Cardiac septum (tissue), 1 donor: ENCODE data around the gene XYLT2. TPM values are rescaled to one million over a fixed set of nuclear protein-coding genes. Genes with fewer than 3 reads are reported as not detected.

Experiments used
- DNase-seq: peaks from one replicate; pipeline ENCODE4 v3.0.0-alpha.2; 2020; ENCODE audit warnings: low spot score
- intact Hi-C: fragments of 100-400 bp; cut with DNase I; formaldehyde crosslinking; loops from one replicate; pipeline ENCODE4 v1.14.0; 2022
- total RNA-seq: library from RNA; stranded (reverse); fragmentation: NEBNext Ultra II Directional; extraction: Animal tissue kit (Norgen Biotek cat#: 25700); gene quantifications from one replicate; pipeline ENCODE4 v1.2.1, GENCODE V29; 2021
- donor health status: DM: no; HTN: no; CAD: no.

XYLT2 gene
- total RNA-seq, 1 donor from 2014 or later: 10.8 TPM

GRCh38 chr17:50359998-50360461, 14.1 kb downstream of the XYLT2 start:
- peak; percentile 66 for DNase-seq
- intact Hi-C loops: no loop called here

- peak; percentile 50 for DNase-seq
- intact Hi-C loops: no loop called here
These were observed 14.7 kb downstream of the XYLT2 start for GRCh38 chr17:50360486-50361115.

- peak; percentile 77 for DNase-seq
- intact Hi-C loops: no loop called here
These were observed 15.9 kb downstream of the XYLT2 start for GRCh38 chr17:50361561-50362480.

- intact Hi-C loops: no loop called here
- peak; percentile 7 for DNase-seq
These were observed 16.7 kb downstream of the XYLT2 start for GRCh38 chr17:50362661-50363060.

GRCh38 chr17:50363217-50364060, 17.5 kb downstream of the XYLT2 start:
- intact Hi-C loops: no loop called here

GRCh38 chr17:50364061-50364458, 18.1 kb downstream of the XYLT2 start:
- no peak for DNase-seq
- intact Hi-C loops: no loop called here

More at GRCh38 chr17:50363217-50364060, 17.5 kb downstream of the XYLT2 start:
- peak; percentile 19 for DNase-seq

GRCh38 chr17:50364715-50365114, 18.8 kb downstream of the XYLT2 start:
- DNase-seq: no peak
- intact Hi-C loops: no loop called here

- no peak for DNase-seq
- intact Hi-C loops: no loop called here
These were observed 19.2 kb downstream of the XYLT2 start for GRCh38 chr17:50365165-50365564.

- intact Hi-C loops: no loop called here
These were observed 19.9 kb downstream of the XYLT2 start for GRCh38 chr17:50365649-50366393.

GRCh38 chr17:50367401-50367800, 21.5 kb downstream of the XYLT2 start:
- DNase-seq: no peak
- intact Hi-C loops: no loop called here

More at GRCh38 chr17:50365649-50366393, 19.9 kb downstream of the XYLT2 start:
- DNase-seq: no peak

GRCh38 chr17:50370052-50370451, 24.1 kb downstream of the XYLT2 start:
- DNase-seq: no peak
- intact Hi-C loops: no loop called here

GRCh38 chr17:50371526-50371925, 25.6 kb downstream of the XYLT2 start:
- intact Hi-C loops: no loop called here
- DNase-seq: no peak

- intact Hi-C loops: no loop called here
- DNase-seq: no peak
These were observed 26.4 kb downstream of the XYLT2 start for GRCh38 chr17:50372222-50372757.

GRCh38 chr17:50372758-50373556, 27.0 kb downstream of the XYLT2 start, which contains the start of the genes EME1 and MRPL27:
TSS of gene EME1 (plus strand) at chr17:50373229. CDS start at chr17:50375209, 1,980 bp downstream.
TSS of gene MRPL27 (minus strand) at chr17:50373184. CDS start at chr17:50373170, 14 bp downstream.
- intact Hi-C loops: no loop called here
- peak; percentile 93 for DNase-seq

- intact Hi-C loops: no loop called here
- DNase-seq: no peak
These were observed 27.8 kb downstream of the XYLT2 start for GRCh38 chr17:50373705-50374104.

- DNase-seq: no peak
- intact Hi-C loops: no loop called here
These were observed 30.1 kb downstream of the XYLT2 start for GRCh38 chr17:50375858-50376538.
